HepG2 (cell line): ENCODE measurements around the gene RABL6. TPM values are rescaled to one million over a fixed set of nuclear protein-coding genes. Genes with fewer than 3 reads are reported as not detected.
A peak's percentile ranks its signal among the peaks of the same experiment; 100 is the strongest.

ENCODE experiments used
- DDIT3 ChIP-seq: sonication (generic); formaldehyde crosslinking; IDR thresholded peaks from 2 replicates; pipeline ENCODE4 v1.4.0; 2020; ENCODE audit warnings: mild to moderate bottlenecking, missing genetic modification reagents
- EP300 ChIP-seq, 3 experiments: sonication (generic) in 1 of 3; formaldehyde crosslinking in 1 of 3; IDR thresholded peaks; 2 replicates each; pipeline versions ENCODE4 v1.5.1 to v1.6.1; 2011 to 2020; ENCODE audit warnings: low read depth in 2 of 3, low read length in 2 of 3, borderline replicate concordance in 1 of 3, improper control_type of control experiment in 1 of 3, mild to moderate bottlenecking in 1 of 3, missing genetic modification reagents in 1 of 3, moderate library complexity in 1 of 3
- ETV5 ChIP-seq: IDR thresholded peaks from 2 replicates; pipeline ENCODE4 v1.6.1; 2018; ENCODE audit warnings: missing biosample characterization, missing genetic modification reagents, inconsistent platforms, borderline replicate concordance
- KAT8 ChIP-seq: IDR thresholded peaks from 2 replicates; pipeline ENCODE4 v1.6.1; 2016; ENCODE audit warnings: missing genetic modification reagents, missing compliant biosample characterization
- MXD1 ChIP-seq: sonication (generic); formaldehyde crosslinking; IDR thresholded peaks from 2 replicates; pipeline ENCODE4 v1.4.0; 2020; ENCODE audit warnings: mild to moderate bottlenecking, missing genetic modification reagents
- NRL ChIP-seq: sonication (generic); formaldehyde crosslinking; IDR thresholded peaks from 2 replicates; pipeline ENCODE4 v1.5.0; 2020; ENCODE audit warnings: missing genetic modification reagents, mild to moderate bottlenecking, moderate library complexity, borderline replicate concordance
- PLRG1 ChIP-seq: fragments of 450-650 bp; conservative IDR thresholded peaks from 2 replicates; pipeline ENCODE4 v1.6.1; 2016
- RARA ChIP-seq: IDR thresholded peaks from 2 replicates; pipeline ENCODE4 v1.6.1; 2016; ENCODE audit warnings: missing genetic modification reagents, missing compliant biosample characterization
- SIN3A ChIP-seq: IDR thresholded peaks from 2 replicates; pipeline ENCODE4 v1.6.1; 2011; ENCODE audit warnings: low read depth, mild to moderate bottlenecking, control low read depth, low read length, borderline replicate concordance
- ZBTB38 ChIP-seq: sonication (generic); formaldehyde crosslinking; IDR thresholded peaks from 2 replicates; pipeline ENCODE4 v1.5.1; 2020; ENCODE audit warnings: mild to moderate bottlenecking, missing genetic modification reagents
- ZFP62 ChIP-seq: sonication (generic); formaldehyde crosslinking; IDR thresholded peaks from 2 replicates; pipeline ENCODE4 v1.4.0; 2020; ENCODE audit warnings: missing genetic modification reagents
- ZNF124 ChIP-seq: sonication (generic); formaldehyde crosslinking; IDR thresholded peaks from 2 replicates; pipeline ENCODE4 v1.4.0; 2020; ENCODE audit warnings: missing genetic modification reagents
- ZNF274 ChIP-seq: sonication (generic); formaldehyde crosslinking; IDR thresholded peaks from 2 replicates; pipeline ENCODE4 v1.5.1; 2020; ENCODE audit warnings: mild to moderate bottlenecking, missing genetic modification reagents
- ZNF430 ChIP-seq: sonication (generic); formaldehyde crosslinking; IDR thresholded peaks from 2 replicates; pipeline ENCODE4 v1.9.0; 2021; ENCODE audit warnings: mild to moderate bottlenecking, missing genetic modification reagents
- ZNF512B ChIP-seq: sonication (generic); formaldehyde crosslinking; IDR thresholded peaks from 2 replicates; pipeline ENCODE4 v1.5.1; 2020; ENCODE audit warnings: missing genetic modification reagents, mild to moderate bottlenecking, borderline replicate concordance
- ZNF580 ChIP-seq: IDR thresholded peaks from 2 replicates; pipeline ENCODE4 v1.6.1; 2016; ENCODE audit warnings: low read depth, borderline replicate concordance
- ZNF770 ChIP-seq: sonication (generic); formaldehyde crosslinking; IDR thresholded peaks from 2 replicates; pipeline ENCODE4 v1.5.0; 2020; ENCODE audit warnings: mild to moderate bottlenecking, missing genetic modification reagents
- ZNF772 ChIP-seq: sonication (generic); formaldehyde crosslinking; IDR thresholded peaks from 2 replicates; pipeline ENCODE4 v1.5.0; 2020; ENCODE audit warnings: mild to moderate bottlenecking, missing genetic modification reagents
- ZNF775 ChIP-seq: sonication (generic); formaldehyde crosslinking; IDR thresholded peaks from 2 replicates; pipeline ENCODE4 v1.4.0; 2020; ENCODE audit warnings: missing genetic modification reagents, mild to moderate bottlenecking, moderate library complexity, borderline replicate concordance
- polyA plus RNA-seq, 8 experiments: library from polyadenylated mRNA; depleted of rRNA in 3 of 8; stranded (reverse) in 7 of 8; unstranded in 1 of 8; fragments of >200 nt; fragmentation: Illumina TruSeq in 4 of 8; extraction: Trizol in 4 of 8; gene quantifications; 2 replicates each; pipeline versions ENCODE4 v1.2.1 to v1.2.3, GENCODE V29; 2011 to 2016; ENCODE audit warnings: low read depth in 4 of 8, missing spikeins in 1 of 8, mixed read lengths in 1 of 8; ENCODE audit not compliant: insufficient read depth in 1 of 8
- total RNA-seq, 5 experiments: library from RNA; depleted of rRNA; stranded (reverse); fragments of >200 nt; fragmentation: Illumina TruSeq; extraction: Trizol; gene quantifications; 2 replicates each; pipeline ENCODE4 v1.2.3, GENCODE V29; 2016; ENCODE audit warnings: low read depth in 1 of 5
- TF ChIP-seq, protein P1 (sequence below): sonication (generic); formaldehyde crosslinking; conservative IDR thresholded peaks from 2 replicates; pipeline ENCODE4 v1.8.0; 2022; ENCODE audit warnings: mild to moderate bottlenecking, moderate library complexity, missing genetic modification reagents

The RABL6 gene
- total and polyA plus RNA-seq, 2 of the 13 experiments (the other 11 are each of a cell fraction or from before 2014, with no cell fraction given) = 81.5 to 125 TPM

DNA sequence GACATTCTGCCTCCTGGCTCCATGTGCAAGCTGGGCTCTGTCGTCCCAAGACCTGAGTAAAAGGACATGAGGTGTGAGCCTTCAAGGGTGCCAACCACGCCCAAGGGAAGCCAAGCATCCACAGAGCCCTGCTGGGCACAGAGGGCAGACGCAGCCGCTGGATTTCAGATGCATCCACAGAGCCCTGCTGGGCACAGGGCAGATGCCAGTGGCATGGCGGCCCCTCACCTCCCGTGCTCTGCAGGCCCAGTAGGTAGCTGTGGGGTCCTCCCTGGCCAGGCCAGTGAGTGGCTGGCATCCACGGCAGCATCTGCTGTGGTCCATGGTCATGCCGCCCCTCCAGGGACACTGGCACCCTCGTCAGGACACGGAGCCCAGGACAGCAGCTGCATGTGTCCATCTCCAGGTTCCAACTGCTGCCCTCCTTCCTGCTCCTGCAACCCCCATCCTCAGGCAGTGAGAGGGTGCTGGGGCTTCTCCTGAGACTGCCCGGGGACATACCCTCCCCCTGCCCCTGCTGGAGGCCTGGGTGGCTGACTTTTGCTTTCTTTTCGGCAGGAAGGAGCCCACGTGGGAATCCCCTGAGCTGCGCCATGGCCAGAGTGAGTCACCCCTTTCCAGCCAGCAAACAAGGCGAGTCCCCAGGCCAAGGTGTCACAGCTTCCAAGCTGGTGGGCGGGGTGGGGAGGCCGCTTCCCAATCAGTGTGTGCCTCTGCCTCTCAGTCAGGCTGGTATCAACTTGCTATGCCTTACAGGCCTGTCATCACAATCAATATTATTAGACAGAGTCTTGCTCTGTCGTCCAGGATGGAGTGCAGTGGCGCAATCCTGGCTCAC, 74.6 kb downstream of the RABL6 start (continued):
- TF ChIP-seq ZNF512B (no peak), EP300 (IDR thresholded peaks at IDR 0.05; ENCODE audit: low read depth in 2 of 2, low read length in 2 of 2) (no peak), EP300 (CRISPR knock-in tag; IDR thresholded peaks at IDR 0.05; ENCODE audit: borderline replicate concordance) (peak; percentile 49; the same call in 1 of the 2 replicates), SIN3A (peak; percentile 93), ETV5 (CRISPR knock-in tag) (peak; percentile 68), ZNF775 (no peak), KAT8 (CRISPR knock-in tag) (peak; percentile 76), ZNF772 (CRISPR knock-in tag) (peak; percentile 34; the same call in 1 of the 2 replicates), ZNF124 (peak; percentile 28; the same call in 1 of the 2 replicates), NRL (peak; percentile 27; the same call in 1 of the 2 replicates), DDIT3 (CRISPR knock-in tag) (no peak), RARA (CRISPR knock-in tag) (peak; percentile 85), MXD1 (peak; percentile 94), ZNF770 (CRISPR knock-in tag) (peak; percentile 76; the same call in 1 of the 2 replicates), ZNF430 (CRISPR knock-in tag) (peak; percentile 64; the same call in 1 of the 2 replicates), PLRG1 (no peak), ZNF580 (CRISPR knock-in tag) (peak; percentile 86; the same call in 1 of the 2 replicates), ZBTB38 (CRISPR knock-in tag) (0 out of 2 replicates have a peak, but pooled peaks have one; percentile 54), ZNF274 (CRISPR knock-in tag) (peak; percentile 18; the same call in 1 of the 2 replicates), ZFP62 (CRISPR knock-in tag) (no peak)
- TF ChIP-seq, protein P1, sequence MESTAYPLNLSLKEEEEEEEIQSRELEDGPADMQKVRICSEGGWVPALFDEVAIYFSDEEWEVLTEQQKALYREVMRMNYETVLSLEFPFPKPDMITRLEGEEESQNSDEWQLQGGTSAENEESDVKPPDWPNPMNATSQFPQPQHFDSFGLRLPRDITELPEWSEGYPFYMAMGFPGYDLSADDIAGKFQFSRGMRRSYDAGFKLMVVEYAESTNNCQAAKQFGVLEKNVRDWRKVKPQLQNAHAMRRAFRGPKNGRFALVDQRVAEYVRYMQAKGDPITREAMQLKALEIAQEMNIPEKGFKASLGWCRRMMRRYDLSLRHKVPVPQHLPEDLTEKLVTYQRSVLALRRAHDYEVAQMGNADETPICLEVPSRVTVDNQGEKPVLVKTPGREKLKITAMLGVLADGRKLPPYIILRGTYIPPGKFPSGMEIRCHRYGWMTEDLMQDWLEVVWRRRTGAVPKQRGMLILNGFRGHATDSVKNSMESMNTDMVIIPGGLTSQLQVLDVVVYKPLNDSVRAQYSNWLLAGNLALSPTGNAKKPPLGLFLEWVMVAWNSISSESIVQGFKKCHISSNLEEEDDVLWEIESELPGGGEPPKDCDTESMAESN = peak; percentile 40; the same call in 1 of the 2 replicates
